Measurements from ENCODE around the gene NT5DC4. TPM values are rescaled to one million over a fixed set of nuclear protein-coding genes. Genes with fewer than 3 reads are reported as not detected.
A peak's percentile ranks its signal among the peaks of the same experiment; 100 is the strongest.

The NT5DC4 gene
- total and polyA plus RNA-seq, 12 donors, result 0.22 to 0.56 (median 0.24) TPM; not detected in 9

- no peak for DNase-seq
- TF ChIP-seq POLR2A (IDR thresholded peaks at IDR 0.05) (no peak), CTCF (IDR thresholded peaks at IDR 0.05) (no peak)
- 71 to 81% (median 74%) methylated on average over 3 of the region's 3 CpGs for WGBS, 4 donors
- Histone ChIP-seq H3K4me3 (no peak overlapping the region), H3K9me3 (replicated peaks in 1 of 3) (no peaks in the 10 kb centered on the region), H3K27me3 (no peaks in the 10 kb centered on the region), H3K4me1 (replicated peaks in 1 of 2) (no peaks in the 10 kb centered on the region), H3K36me3 (replicated peaks in 1 of 2) (no peaks in the 10 kb centered on the region), H3K27ac (peak overlapping the region in 4 of 5 donors; percentile 24 to 70 (median 49))
- intact Hi-C loops (cut with DNase I), result no loop called here
Measured at GRCh38 chr2:112699984-112700667, 20.7 kb upstream of the NT5DC4 start.

GRCh38 chr2:112701052-112701451 is 19.8 kb upstream of the NT5DC4 start:
- 69 to 81% (median 78%) methylated on average over 8 of the region's 8 CpGs for WGBS, 4 donors
- peak overlapping the region in 2 of 5 donors; percentile 54 to 70 for H3K27ac ChIP-seq

GRCh38 chr2:112703684-112704083 is 17.1 kb upstream of the NT5DC4 start:
- no peak for TF ChIP-seq POLR2A (IDR thresholded peaks at IDR 0.05)
- no peak for TF ChIP-seq CTCF (IDR thresholded peaks at IDR 0.05)
- Histone ChIP-seq H3K9me3 (replicated peaks in 1 of 3) (no peaks in the 10 kb centered on the region), H3K4me1 (replicated peaks in 1 of 2) (no peaks in the 10 kb centered on the region), H3K27ac (no peak overlapping the region), H3K4me3 (no peak overlapping the region), H3K27me3 (no peaks in the 10 kb centered on the region), H3K36me3 (replicated peaks in 1 of 2) (no peaks in the 10 kb centered on the region)
- 31 to 67% (median 58%) methylated on average over 2 of the region's 2 CpGs for WGBS, 4 donors
- intact Hi-C loops (cut with DNase I), result no loop called here
- DNase-seq, result no peak

More at GRCh38 chr2:112701052-112701451, 19.8 kb upstream of the NT5DC4 start:
- TF ChIP-seq POLR2A (IDR thresholded peaks at IDR 0.05), result no peak
- no peak for TF ChIP-seq CTCF (IDR thresholded peaks at IDR 0.05)
- Histone ChIP-seq H3K36me3 (replicated peaks in 1 of 2) (no peaks in the 10 kb centered on the region), H3K27me3 (no peaks in the 10 kb centered on the region), H3K4me1 (replicated peaks in 1 of 2) (no peaks in the 10 kb centered on the region), H3K4me3 (no peak overlapping the region), H3K9me3 (replicated peaks in 1 of 3) (no peaks in the 10 kb centered on the region)
- DNase-seq, result peak in 1 of 7 donors; percentile 24
- intact Hi-C loops (cut with DNase I), result no loop called here

- Histone ChIP-seq H3K4me1 (replicated peaks in 1 of 2) (no peaks in the 10 kb centered on the region), H3K27ac (no peak overlapping the region), H3K9me3 (replicated peaks in 1 of 3) (no peaks in the 10 kb centered on the region), H3K36me3 (replicated peaks in 1 of 2) (no peaks in the 10 kb centered on the region), H3K4me3 (no peak overlapping the region), H3K27me3 (no peaks in the 10 kb centered on the region)
- intact Hi-C loops (cut with DNase I), result no loop called here
- TF ChIP-seq POLR2A (IDR thresholded peaks at IDR 0.05), result no peak
- TF ChIP-seq CTCF (IDR thresholded peaks at IDR 0.05), result no peak
- DNase-seq, result no peak
- 79 to 93% (median 83%) methylated on average over 4 of the region's 4 CpGs for WGBS, 4 donors
Measured at GRCh38 chr2:112705575-112705974, 15.2 kb upstream of the NT5DC4 start.
